Liver (tissue), 9 donors: ENCODE results near the gene PCDHGB6. TPM values are rescaled to one million over a fixed set of nuclear protein-coding genes. Genes with fewer than 3 reads are reported as not detected.
"Not testable (repeated sequence)": the region's sequence is repeated elsewhere in the genome, so short reads cannot be mapped to it uniquely, and the experiment has no call there.

Source experiments
- DNase-seq: peaks from one replicate; pipeline ENCODE4 v3.0.0-alpha.2; 2017; ENCODE audit warnings: low spot score
- H3K27ac ChIP-seq, 2 donors: one replicate each; pipeline ENCODE4 v1.7.0; 2013; ENCODE audit warnings: inconsistent platforms in 2 of 2, low read length in 2 of 2, control low read depth in 1 of 2, low read depth in 1 of 2, mild to moderate bottlenecking in 1 of 2
- H3K27me3 ChIP-seq, 4 donors: one replicate each; pipeline versions ENCODE4 v1.6.1 to v1.7.0; 2013; ENCODE audit warnings: low read length in 3 of 4, inconsistent platforms in 1 of 4, mild to moderate bottlenecking in 1 of 4, moderate library complexity in 1 of 4; ENCODE audit not compliant: control insufficient read depth in 4 of 4, insufficient read depth in 4 of 4
- H3K36me3 ChIP-seq, 4 donors: one replicate each; pipeline versions ENCODE4 v1.6.1 to v1.7.0; 2013; ENCODE audit warnings: low read length in 3 of 4, mild to moderate bottlenecking in 3 of 4, low read depth in 1 of 4, moderate library complexity in 1 of 4; ENCODE audit not compliant: control insufficient read depth in 4 of 4, insufficient read depth in 3 of 4
- H3K4me1 ChIP-seq, 4 donors: one replicate each; pipeline versions ENCODE4 v1.6.1 to v1.7.0; 2013; ENCODE audit warnings: low read length in 3 of 4, mild to moderate bottlenecking in 3 of 4, moderate library complexity in 1 of 4; ENCODE audit not compliant: control insufficient read depth in 4 of 4, insufficient read depth in 4 of 4
- H3K4me3 ChIP-seq, 3 donors: one replicate each; pipeline versions ENCODE4 v1.6.1 to v1.7.0; 2013; ENCODE audit warnings: low read length in 3 of 3, control low read depth in 1 of 3, low read depth in 1 of 3, mild to moderate bottlenecking in 1 of 3
- H3K9ac ChIP-seq, 2 donors: one replicate each; pipeline ENCODE4 v1.7.0; 2013; ENCODE audit warnings: low read length in 2 of 2, mild to moderate bottlenecking in 2 of 2, moderate library complexity in 2 of 2, control low read depth in 1 of 2, low read depth in 1 of 2
- H3K9me3 ChIP-seq, 4 donors: one replicate each; pipeline versions ENCODE4 v1.6.1 to v1.7.0; 2013; ENCODE audit warnings: low read length in 3 of 4; ENCODE audit not compliant: control insufficient read depth in 4 of 4
- ATF3 ChIP-seq: IDR thresholded peaks from 2 replicates; pipeline ENCODE4 v1.6.1; 2016; ENCODE audit warnings: antibody characterized with exemption
- CTCF ChIP-seq: fragments of 150-350 bp; IDR thresholded peaks from 2 replicates; pipeline ENCODE4 v1.5.1; 2017; ENCODE audit warnings: improper control_type of control experiment, low read depth, low read length; ENCODE audit not compliant: missing input control
- EGR1 ChIP-seq, 2 donors: IDR thresholded peaks; 2 replicates each; pipeline ENCODE4 v1.6.1; 2016 to 2018; ENCODE audit warnings: antibody characterized with exemption in 2 of 2, low read depth in 2 of 2
- FOXA1 ChIP-seq: IDR thresholded peaks from 2 replicates; pipeline ENCODE4 v1.6.1; 2016; ENCODE audit warnings: antibody characterized with exemption
- GABPA ChIP-seq, 2 donors: IDR thresholded peaks in 1 of 2; conservative IDR thresholded peaks in 1 of 2; 2 replicates each; pipeline ENCODE4 v1.6.1; 2016; ENCODE audit warnings: antibody characterized with exemption in 2 of 2, mild to moderate bottlenecking in 1 of 2, moderate library complexity in 1 of 2
- HNF4A ChIP-seq, 2 donors: conservative IDR thresholded peaks; 2 replicates each; pipeline ENCODE4 v1.6.1; 2016; ENCODE audit warnings: antibody characterized with exemption in 2 of 2, mild to moderate bottlenecking in 2 of 2
- MAX ChIP-seq: IDR thresholded peaks from 2 replicates; pipeline ENCODE4 v1.6.1; 2016; ENCODE audit warnings: antibody characterized with exemption
- NR2F2 ChIP-seq: IDR thresholded peaks from 2 replicates; pipeline ENCODE4 v1.6.1; 2016; ENCODE audit warnings: antibody characterized with exemption
- RAD21 ChIP-seq, 2 donors: IDR thresholded peaks; 2 replicates each; pipeline ENCODE4 v1.6.1; 2016; ENCODE audit warnings: antibody characterized with exemption in 2 of 2, mild to moderate bottlenecking in 2 of 2
- SP1 ChIP-seq: IDR thresholded peaks from 2 replicates; pipeline ENCODE4 v1.6.1; 2018; ENCODE audit warnings: antibody characterized with exemption, mild to moderate bottlenecking
- YY1 ChIP-seq: IDR thresholded peaks from 2 replicates; pipeline ENCODE4 v1.6.1; 2016; ENCODE audit warnings: antibody characterized with exemption, mild to moderate bottlenecking
- ZBTB33 ChIP-seq: IDR thresholded peaks from 2 replicates; pipeline ENCODE4 v1.6.1; 2016; ENCODE audit warnings: antibody characterized with exemption
- WGBS: extraction: QIAGEN DNeasy Blood & Tissue Kit; methylation state at CpG from one replicate; pipeline ENCODE4 v1.1.7; 2013; 5-methylcytosine and 5-hydroxymethylcytosine counted together
- polyA plus RNA-seq, 2 donors: library from polyadenylated mRNA; stranded (reverse) in 1 of 2; unstranded in 1 of 2; fragments of 200-250 nt in 1 of 2; fragments of >200 nt in 1 of 2; fragmentation: Nextera tagmentation in 1 of 2; extraction: Ambion mirVana in 1 of 2; gene quantifications; one replicate each; pipeline versions ENCODE4 v1.2.1 to v1.2.3, GENCODE V29; 2013 to 2015
- total RNA-seq, 2 donors: library from RNA; depleted of rRNA; stranded (reverse); fragments of >200 nt; gene quantifications; one replicate each; pipeline ENCODE4 v1.2.3, GENCODE V29; 2014
- donor health status: healthy.
- donor health status: healthy.
- donor health status: healthy.
- donor health status: healthy.
- donor health status: healthy.

The PCDHGB6 gene
- total and polyA plus RNA-seq, 4 donors: 0.53 to 2.8 (median 1.6) TPM

- no peak for TF ChIP-seq CTCF
Observed at GRCh38 chr5:141411575-141411974, 3.8 kb downstream of the PCDHGB6 start (continued).

GRCh38 chr5:141412854-141413539 is 5.2 kb downstream of the PCDHGB6 start, which contains the start of gene PCDHGA10:
Gene PCDHGA10 (plus strand): TSS chr5:141412987. CDS start chr5:141413176, 189 bp downstream.
- TF ChIP-seq EGR1 (IDR thresholded peaks at IDR 0.05; ENCODE audit: low read depth in 2 of 2): no peak
- TF ChIP-seq CTCF: peak; percentile 66
- TF ChIP-seq YY1: peak; percentile 72
- TF ChIP-seq FOXA1: no peak
- TF ChIP-seq RAD21 (IDR thresholded peaks at IDR 0.05): peak; percentile 81
- no peak for TF ChIP-seq HNF4A (conservative IDR thresholded peaks at IDR 0.05)
- Histone ChIP-seq H3K36me3 (no peaks in the 10 kb centered on the region), H3K27me3 (peaks cover 0 to 2% (median 0%) of the 10 kb centered on the region in 4 donors), H3K9ac (peak within 1 kb of the TSS in 1 of 2 donors; percentile 33), H3K9me3 (peaks cover 26 to 63% (median 27%) of the 10 kb centered on the region in 4 donors), H3K4me1 (peaks cover 0 to 6% (median 2%) of the 10 kb centered on the region in 4 donors), H3K27ac (peak within 1 kb of the TSS in 1 of 2 donors; percentile 44), H3K4me3 (peak within 1 kb of the TSS; percentile 38 to 83 (median 68))
- 12% methylated on average over 31 of the region's 31 CpGs for WGBS
- DNase-seq: peak; percentile 50

- no peaks in the 10 kb centered on the region for H3K36me3 ChIP-seq
- peaks cover 0 to 2% (median 0%) of the 10 kb centered on the region in 4 donors for H3K27me3 ChIP-seq
- no peak for DNase-seq
- H3K4me3 ChIP-seq: peak overlapping the region; percentile 38 to 83 (median 68)
- no peak for TF ChIP-seq MAX
- no peak for TF ChIP-seq ATF3
- no peak for TF ChIP-seq HNF4A (conservative IDR thresholded peaks at IDR 0.05)
- no peak for TF ChIP-seq SP1
- peak in 1 of 2 donors; percentile 16 for TF ChIP-seq GABPA (IDR thresholded peaks at IDR 0.05 in 1 of 2, conservative IDR thresholded peaks at IDR 0.05 in 1 of 2)
- TF ChIP-seq ZBTB33: no peak
- TF ChIP-seq NR2F2: no peak
- no peak overlapping the region for H3K9ac ChIP-seq
- H3K4me1 ChIP-seq: peaks cover 0 to 6% (median 2%) of the 10 kb centered on the region in 4 donors
- peaks cover 31 to 67% (median 32%) of the 10 kb centered on the region in 4 donors for H3K9me3 ChIP-seq
- WGBS: 14% methylated on average over 25 of the region's 25 CpGs
- H3K27ac ChIP-seq: peak overlapping the region in 1 of 2 donors; percentile 44
Observed at GRCh38 chr5:141413540-141414069, 5.8 kb downstream of the PCDHGB6 start.

- DNase-seq, H3K27ac ChIP-seq, H3K4me1 ChIP-seq, H3K27me3 ChIP-seq, H3K36me3 ChIP-seq, H3K9ac ChIP-seq: not testable (repeated sequence)
- peak overlapping the region in 2 of 3 donors; percentile 42 to 83 for H3K4me3 ChIP-seq
- 51% methylated on average over 46 of the region's 46 CpGs for WGBS
- H3K9me3 ChIP-seq: peaks cover 35 to 67% (median 37%) of the 10 kb centered on the region in 4 donors
Observed at GRCh38 chr5:141414548-141415274, 6.9 kb downstream of the PCDHGB6 start.

- not testable (repeated sequence) for H3K4me1 ChIP-seq, H3K27ac ChIP-seq, DNase-seq, H3K36me3 ChIP-seq, H3K27me3 ChIP-seq, H3K9ac ChIP-seq, H3K4me3 ChIP-seq
- WGBS: 48% methylated on average over 24 of the region's 24 CpGs
- peaks cover 33 to 66% (median 36%) of the 10 kb centered on the region in 4 donors for H3K9me3 ChIP-seq
Observed at GRCh38 chr5:141415275-141415618, 7.4 kb downstream of the PCDHGB6 start.
